HL-60 (cell line): ENCODE results near the gene RNGTT.
A peak's percentile ranks its signal among the peaks of the same experiment; 100 is the strongest.

Source experiments
- DNase-seq, 2 experiments: peaks; one replicate each; pipeline ENCODE4 v3.0.0-alpha.2; 2010 to 2020; ENCODE audit warnings: low read depth in 1 of 2, low spot score in 1 of 2
- H3K27ac ChIP-seq: fragments of 250-450 bp; sonication (Bioruptor Pico); replicated peaks from 2 replicates; pipeline ENCODE4 v1.5.1; 2020; ENCODE audit warnings: mild to moderate bottlenecking, moderate library complexity
- H3K27me3 ChIP-seq: fragments of 250-450 bp; sonication (Bioruptor Pico); 2 replicates; pipeline ENCODE4 v1.5.1; 2021; ENCODE audit warnings: mild to moderate bottlenecking, moderate library complexity; ENCODE audit not compliant: insufficient read depth, poor library complexity, severe bottlenecking
- H3K4me3 ChIP-seq: replicated peaks from 2 replicates; pipeline ENCODE4 v1.5.1; 2011; ENCODE audit warnings: mild to moderate bottlenecking, control low read depth, low read length; ENCODE audit not compliant: insufficient read depth
- GABPA ChIP-seq: IDR thresholded peaks from 2 replicates; pipeline ENCODE4 v1.6.1; 2012; ENCODE audit warnings: low read depth
- POLR2AphosphoS5 ChIP-seq: IDR thresholded peaks from 2 replicates; pipeline ENCODE4 v1.6.1; 2012; ENCODE audit warnings: low read depth
- SPI1 ChIP-seq: IDR thresholded peaks from 2 replicates; pipeline ENCODE4 v1.6.1; 2012; ENCODE audit warnings: low read depth, mild to moderate bottlenecking, borderline replicate concordance
- TF ChIP-seq, protein P1 (sequence below): IDR thresholded peaks from one replicate; pipeline ENCODE4 v1.5.1; 2011; ENCODE audit warnings: low read length, control low read depth, inconsistent platforms; ENCODE audit not compliant: insufficient read depth
- TF ChIP-seq, protein P2 (sequence below): IDR thresholded peaks from 2 replicates; pipeline ENCODE4 v1.6.1; 2012; ENCODE audit warnings: low read depth; ENCODE audit not compliant: insufficient replicate concordance

The RNGTT gene

DNA sequence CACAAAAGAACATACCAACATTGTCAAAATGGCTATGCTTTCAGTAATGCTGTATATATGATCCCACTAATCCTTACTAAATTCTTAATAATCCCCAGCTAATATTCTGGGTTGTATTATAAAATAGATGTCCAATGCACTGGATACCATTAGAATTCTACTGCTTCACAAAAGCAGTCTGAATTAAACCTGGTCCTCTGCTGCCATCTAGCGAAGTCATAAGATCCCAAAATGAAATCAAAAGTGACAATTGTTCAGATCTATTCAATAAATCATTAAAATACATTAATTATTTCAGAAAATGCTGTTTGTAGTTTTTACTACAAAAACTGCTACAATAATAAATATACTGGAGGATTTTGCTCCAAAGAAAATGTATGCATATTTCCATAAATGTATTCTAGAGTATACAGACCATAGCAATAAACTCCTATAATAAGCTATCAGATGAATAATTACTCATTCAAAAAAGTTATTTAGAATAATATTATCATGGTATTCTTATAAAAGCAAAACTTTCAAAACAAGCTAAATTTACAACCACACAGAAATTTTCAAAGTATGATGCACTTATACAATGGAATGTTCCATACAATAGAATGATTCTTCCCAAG, 92.6 kb downstream of the RNGTT start:
- no peak for TF ChIP-seq GABPA
- TF ChIP-seq POLR2AphosphoS5, result no peak
- TF ChIP-seq SPI1, result no peak
- TF ChIP-seq, protein P1, sequence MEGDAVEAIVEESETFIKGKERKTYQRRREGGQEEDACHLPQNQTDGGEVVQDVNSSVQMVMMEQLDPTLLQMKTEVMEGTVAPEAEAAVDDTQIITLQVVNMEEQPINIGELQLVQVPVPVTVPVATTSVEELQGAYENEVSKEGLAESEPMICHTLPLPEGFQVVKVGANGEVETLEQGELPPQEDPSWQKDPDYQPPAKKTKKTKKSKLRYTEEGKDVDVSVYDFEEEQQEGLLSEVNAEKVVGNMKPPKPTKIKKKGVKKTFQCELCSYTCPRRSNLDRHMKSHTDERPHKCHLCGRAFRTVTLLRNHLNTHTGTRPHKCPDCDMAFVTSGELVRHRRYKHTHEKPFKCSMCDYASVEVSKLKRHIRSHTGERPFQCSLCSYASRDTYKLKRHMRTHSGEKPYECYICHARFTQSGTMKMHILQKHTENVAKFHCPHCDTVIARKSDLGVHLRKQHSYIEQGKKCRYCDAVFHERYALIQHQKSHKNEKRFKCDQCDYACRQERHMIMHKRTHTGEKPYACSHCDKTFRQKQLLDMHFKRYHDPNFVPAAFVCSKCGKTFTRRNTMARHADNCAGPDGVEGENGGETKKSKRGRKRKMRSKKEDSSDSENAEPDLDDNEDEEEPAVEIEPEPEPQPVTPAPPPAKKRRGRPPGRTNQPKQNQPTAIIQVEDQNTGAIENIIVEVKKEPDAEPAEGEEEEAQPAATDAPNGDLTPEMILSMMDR, result no peak
- TF ChIP-seq, protein P2, sequence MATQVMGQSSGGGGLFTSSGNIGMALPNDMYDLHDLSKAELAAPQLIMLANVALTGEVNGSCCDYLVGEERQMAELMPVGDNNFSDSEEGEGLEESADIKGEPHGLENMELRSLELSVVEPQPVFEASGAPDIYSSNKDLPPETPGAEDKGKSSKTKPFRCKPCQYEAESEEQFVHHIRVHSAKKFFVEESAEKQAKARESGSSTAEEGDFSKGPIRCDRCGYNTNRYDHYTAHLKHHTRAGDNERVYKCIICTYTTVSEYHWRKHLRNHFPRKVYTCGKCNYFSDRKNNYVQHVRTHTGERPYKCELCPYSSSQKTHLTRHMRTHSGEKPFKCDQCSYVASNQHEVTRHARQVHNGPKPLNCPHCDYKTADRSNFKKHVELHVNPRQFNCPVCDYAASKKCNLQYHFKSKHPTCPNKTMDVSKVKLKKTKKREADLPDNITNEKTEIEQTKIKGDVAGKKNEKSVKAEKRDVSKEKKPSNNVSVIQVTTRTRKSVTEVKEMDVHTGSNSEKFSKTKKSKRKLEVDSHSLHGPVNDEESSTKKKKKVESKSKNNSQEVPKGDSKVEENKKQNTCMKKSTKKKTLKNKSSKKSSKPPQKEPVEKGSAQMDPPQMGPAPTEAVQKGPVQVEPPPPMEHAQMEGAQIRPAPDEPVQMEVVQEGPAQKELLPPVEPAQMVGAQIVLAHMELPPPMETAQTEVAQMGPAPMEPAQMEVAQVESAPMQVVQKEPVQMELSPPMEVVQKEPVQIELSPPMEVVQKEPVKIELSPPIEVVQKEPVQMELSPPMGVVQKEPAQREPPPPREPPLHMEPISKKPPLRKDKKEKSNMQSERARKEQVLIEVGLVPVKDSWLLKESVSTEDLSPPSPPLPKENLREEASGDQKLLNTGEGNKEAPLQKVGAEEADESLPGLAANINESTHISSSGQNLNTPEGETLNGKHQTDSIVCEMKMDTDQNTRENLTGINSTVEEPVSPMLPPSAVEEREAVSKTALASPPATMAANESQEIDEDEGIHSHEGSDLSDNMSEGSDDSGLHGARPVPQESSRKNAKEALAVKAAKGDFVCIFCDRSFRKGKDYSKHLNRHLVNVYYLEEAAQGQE, result no peak
- DNase-seq, result peak; percentile 10 to 33
- H3K27ac ChIP-seq, result no peak overlapping the region
- no peak overlapping the region for H3K4me3 ChIP-seq
- H3K27me3 ChIP-seq, result no peaks in the 10 kb centered on the region

DNA sequence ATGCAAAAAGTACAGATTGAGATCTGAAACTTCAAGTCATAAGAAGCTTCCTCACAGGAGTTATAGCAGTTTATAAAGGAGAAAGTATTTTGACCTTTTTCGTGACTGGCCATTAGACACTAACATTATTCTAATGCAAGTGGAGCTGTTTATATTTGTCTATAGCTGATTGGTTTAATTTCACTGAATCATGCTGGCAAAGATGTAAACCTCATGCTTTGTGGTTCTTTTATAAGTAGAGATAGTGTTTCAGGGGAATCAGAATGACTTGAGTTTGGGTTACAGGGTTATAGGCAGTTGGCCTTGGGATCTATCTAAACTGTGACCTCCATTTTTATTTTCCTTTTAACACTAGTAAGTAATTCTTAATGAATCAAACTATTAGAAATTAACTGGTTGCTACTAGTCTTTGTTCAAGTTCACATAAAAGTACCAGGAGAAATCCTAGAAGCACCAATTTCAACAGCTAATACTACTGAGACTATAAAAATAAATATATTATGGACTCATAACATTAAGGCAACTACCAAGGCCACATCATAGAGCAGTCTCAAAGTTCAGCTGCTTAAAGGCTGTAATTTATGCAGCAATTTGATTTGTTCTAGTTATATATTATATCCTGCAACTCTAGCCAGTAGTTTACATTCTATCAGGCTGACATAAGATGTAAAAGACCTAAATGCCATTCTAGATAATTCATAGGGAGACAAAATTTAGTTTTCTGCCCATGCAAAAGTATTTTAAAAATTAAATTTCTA, 94.0 kb downstream of the RNGTT start:
- DNase-seq, result no peak
- no peak overlapping the region for H3K4me3 ChIP-seq
- H3K27ac ChIP-seq, result no peak overlapping the region
- TF ChIP-seq SPI1, result no peak
- H3K27me3 ChIP-seq, result no peaks in the 10 kb centered on the region

DNA sequence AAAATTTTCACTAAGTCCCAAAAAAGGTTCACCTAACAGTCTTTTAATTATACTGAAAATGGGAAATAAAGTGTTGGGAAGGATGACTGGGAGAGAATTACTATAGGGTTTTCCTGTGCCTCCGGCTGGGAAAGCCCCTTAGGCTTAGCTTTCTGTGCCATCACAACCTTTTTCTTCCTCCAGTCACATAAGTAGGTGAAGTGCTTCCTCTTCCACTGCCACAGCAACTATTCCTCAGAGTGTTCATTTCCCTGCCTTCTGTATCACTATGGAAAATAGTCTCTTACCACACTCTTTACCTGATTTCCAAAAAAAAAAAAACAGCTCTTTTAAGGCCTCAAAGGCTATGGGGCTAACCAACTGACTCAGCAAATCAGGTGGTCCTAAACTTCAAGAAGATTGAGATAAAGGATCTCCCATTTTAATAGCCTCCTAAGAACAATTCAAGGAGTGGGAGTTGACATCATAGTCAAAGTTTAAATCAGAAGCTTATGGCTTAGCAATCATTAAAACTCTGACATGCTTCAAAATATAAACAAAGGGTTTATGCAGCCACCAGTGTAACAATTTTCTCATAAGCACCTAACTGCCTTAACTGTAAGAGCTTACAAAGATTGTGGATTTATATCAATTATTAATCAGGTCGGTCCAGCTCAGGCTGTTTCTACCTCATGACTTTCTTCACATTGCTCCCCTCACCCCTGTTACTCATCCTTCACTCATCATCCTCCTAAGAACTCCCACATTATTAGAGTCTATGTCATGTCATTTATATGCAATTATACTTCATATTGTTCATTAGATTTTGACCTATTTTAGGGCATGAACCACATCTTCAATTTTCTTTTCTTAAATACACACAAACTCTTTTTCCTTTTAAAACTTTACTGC, 95.3 kb downstream of the RNGTT start:
- TF ChIP-seq GABPA, result no peak
- TF ChIP-seq, protein P2, result no peak
- no peak for TF ChIP-seq SPI1
- TF ChIP-seq POLR2AphosphoS5, result no peak
- TF ChIP-seq, protein P1, result no peak
- Histone ChIP-seq H3K4me3 (no peak overlapping the region), H3K27ac (no peak overlapping the region), H3K27me3 (no peaks in the 10 kb centered on the region)
- DNase-seq, result no peak

DNA sequence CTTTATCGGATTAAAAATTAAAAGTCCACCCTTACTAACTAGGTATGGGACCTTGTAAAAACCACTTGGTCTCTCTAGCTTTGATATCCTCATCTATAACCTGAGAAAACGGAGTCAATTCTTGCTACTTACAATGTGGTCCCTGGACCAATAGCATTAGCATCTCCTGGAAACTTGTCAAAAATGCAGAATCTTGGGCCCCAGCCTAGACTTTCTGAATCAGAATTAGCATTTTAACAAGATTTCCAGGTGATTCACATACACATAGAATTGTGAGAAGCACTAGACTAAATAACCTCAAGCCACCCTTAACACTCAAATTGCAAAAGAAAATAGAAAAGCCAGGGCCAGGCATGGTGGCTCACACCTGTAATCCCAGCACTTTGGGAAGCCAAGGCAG, 96.6 kb downstream of the RNGTT start:
- no peak for DNase-seq
- Histone ChIP-seq H3K27me3 (no peaks in the 10 kb centered on the region), H3K4me3 (no peak overlapping the region), H3K27ac (no peak overlapping the region)
- TF ChIP-seq, protein P2, result no peak
- TF ChIP-seq SPI1 (no peak), POLR2AphosphoS5 (no peak), GABPA (no peak)
- TF ChIP-seq, protein P1, result no peak
